ENCODE measurements around the gene EIF5B.
"Not testable (repeated sequence)": the region's sequence is repeated elsewhere in the genome, so short reads cannot be mapped to it uniquely, and the experiment has no call there.

DNA sequence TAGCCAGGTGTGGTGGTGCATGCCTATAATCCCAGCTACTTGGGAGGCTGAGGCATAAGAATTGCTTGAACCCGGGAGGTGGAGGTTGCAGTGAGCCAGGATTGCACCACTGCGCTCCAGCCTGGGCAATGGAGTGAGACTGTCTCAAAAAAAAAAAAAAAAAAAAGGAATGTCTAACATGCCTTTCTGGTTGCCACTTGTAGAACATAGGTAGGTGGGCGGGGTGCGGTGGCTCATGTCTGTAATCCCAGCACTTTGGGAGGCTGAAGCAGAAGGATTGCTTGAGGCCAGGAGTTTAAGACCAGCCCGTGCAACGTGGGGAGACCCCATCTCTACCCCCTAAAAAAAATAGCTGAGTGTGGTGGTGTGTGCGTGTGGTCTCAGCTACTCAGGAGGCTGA lies 8.3 kb downstream of the EIF5B start:
- TF ChIP-seq, protein P1, sequence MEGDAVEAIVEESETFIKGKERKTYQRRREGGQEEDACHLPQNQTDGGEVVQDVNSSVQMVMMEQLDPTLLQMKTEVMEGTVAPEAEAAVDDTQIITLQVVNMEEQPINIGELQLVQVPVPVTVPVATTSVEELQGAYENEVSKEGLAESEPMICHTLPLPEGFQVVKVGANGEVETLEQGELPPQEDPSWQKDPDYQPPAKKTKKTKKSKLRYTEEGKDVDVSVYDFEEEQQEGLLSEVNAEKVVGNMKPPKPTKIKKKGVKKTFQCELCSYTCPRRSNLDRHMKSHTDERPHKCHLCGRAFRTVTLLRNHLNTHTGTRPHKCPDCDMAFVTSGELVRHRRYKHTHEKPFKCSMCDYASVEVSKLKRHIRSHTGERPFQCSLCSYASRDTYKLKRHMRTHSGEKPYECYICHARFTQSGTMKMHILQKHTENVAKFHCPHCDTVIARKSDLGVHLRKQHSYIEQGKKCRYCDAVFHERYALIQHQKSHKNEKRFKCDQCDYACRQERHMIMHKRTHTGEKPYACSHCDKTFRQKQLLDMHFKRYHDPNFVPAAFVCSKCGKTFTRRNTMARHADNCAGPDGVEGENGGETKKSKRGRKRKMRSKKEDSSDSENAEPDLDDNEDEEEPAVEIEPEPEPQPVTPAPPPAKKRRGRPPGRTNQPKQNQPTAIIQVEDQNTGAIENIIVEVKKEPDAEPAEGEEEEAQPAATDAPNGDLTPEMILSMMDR (IDR thresholded peaks at IDR 0.05): not testable (repeated sequence)
- TF ChIP-seq POLR2A (IDR thresholded peaks at IDR 0.05): not testable (repeated sequence)

All from breast epithelium (tissue), 3 donors.